Gastrocnemius medialis (tissue), 4 donors: ENCODE measurements around the gene C22orf15. TPM values are rescaled to one million over a fixed set of nuclear protein-coding genes. Genes with fewer than 3 reads are reported as not detected.
A peak's percentile ranks its signal among the peaks of the same experiment; 100 is the strongest.

Experiments
- ATAC-seq, 2 donors: fragments of 150-250 bp; one replicate each; pipeline ENCODE4 v1.9.1; 2016
- DNase-seq, 2 donors: peaks; one replicate each; pipeline ENCODE4 v3.0.0-alpha.2; 2019
- H3K27ac ChIP-seq, 4 donors: fragments of 200-600 bp; sonication (generic); 1 replicate in 1 of 4; 2 replicates in 3 of 4; pipeline ENCODE4 v1.5.1; 2016 to 2018; ENCODE audit warnings: mild to moderate bottlenecking in 2 of 4, moderate library complexity in 1 of 4
- H3K27me3 ChIP-seq, 3 donors: fragments of 200-600 bp; sonication (generic) in 2 of 3; 1 replicate in 1 of 3; 2 replicates in 2 of 3; pipeline versions ENCODE4 v1.5.1 to v1.6.0; 2016 to 2019; ENCODE audit warnings: mild to moderate bottlenecking in 1 of 3, moderate library complexity in 1 of 3
- H3K36me3 ChIP-seq, 2 donors: fragments of 200-600 bp; sonication (generic) in 1 of 2; one replicate each; pipeline ENCODE4 v1.5.1; 2017 to 2018
- H3K4me1 ChIP-seq, 2 donors: fragments of 200-600 bp; sonication (generic) in 1 of 2; one replicate each; pipeline ENCODE4 v1.5.1; 2016 to 2017; ENCODE audit warnings: mild to moderate bottlenecking in 2 of 2
- H3K4me3 ChIP-seq, 4 donors: fragments of 200-600 bp; sonication (generic) in 3 of 4; 1 replicate in 1 of 4; 2 replicates in 3 of 4; pipeline ENCODE4 v1.5.1; 2016 to 2019; ENCODE audit warnings: mild to moderate bottlenecking in 2 of 4
- H3K9me3 ChIP-seq, 3 donors: fragments of 200-600 bp; sonication (generic) in 2 of 3; 1 replicate in 1 of 3; 2 replicates in 2 of 3; pipeline ENCODE4 v1.5.1; 2016 to 2019
- CTCF ChIP-seq, 5 experiments: fragments of 450-650 bp in 3 of 5; fragments of 200-600 bp in 2 of 5; sonication (generic) in 2 of 5; IDR thresholded peaks in 4 of 5; conservative IDR thresholded peaks in 1 of 5; 1 replicate in 4 of 5; 2 replicates in 1 of 5; pipeline ENCODE4 v1.5.1; 2016 to 2019; ENCODE audit warnings: antibody characterized with exemption in 5 of 5, mild to moderate bottlenecking in 3 of 5, moderate library complexity in 3 of 5
- POLR2A ChIP-seq, 2 donors: fragments of 450-650 bp; IDR thresholded peaks; one replicate each; pipeline ENCODE4 v1.6.1; 2017; ENCODE audit warnings: antibody characterized with exemption in 2 of 2, mild to moderate bottlenecking in 2 of 2, moderate library complexity in 2 of 2
- in situ Hi-C, 4 donors: fragments of 200-750 bp; cut with MboI; loops; one replicate each; pipeline versions ENCODE4 v1.15.0 to v1.8.0; 2017; ENCODE audit warnings: low sequenced_read_pairs in 4 of 4
- intact Hi-C: fragments of 100-400 bp; cut with DNase I; formaldehyde crosslinking; loops from one replicate; pipeline ENCODE4 v1.15.1; 2023; ENCODE audit warnings: low total_unique reads
- total RNA-seq, 4 donors: library from RNA; depleted of rRNA; stranded (reverse); fragments of >200 nt; gene quantifications; one replicate each; pipeline versions ENCODE4 v1.1.0 to v1.2.3, GENCODE V29; 2016

The C22orf15 gene, protein sequence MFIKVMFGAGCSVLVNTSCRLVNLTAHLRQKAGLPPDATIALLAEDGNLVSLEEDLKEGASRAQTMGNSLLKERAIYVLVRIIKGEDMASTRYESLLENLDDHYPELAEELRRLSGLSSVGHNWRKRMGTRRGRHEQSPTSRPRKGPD
- not detected for total RNA-seq

DNA sequence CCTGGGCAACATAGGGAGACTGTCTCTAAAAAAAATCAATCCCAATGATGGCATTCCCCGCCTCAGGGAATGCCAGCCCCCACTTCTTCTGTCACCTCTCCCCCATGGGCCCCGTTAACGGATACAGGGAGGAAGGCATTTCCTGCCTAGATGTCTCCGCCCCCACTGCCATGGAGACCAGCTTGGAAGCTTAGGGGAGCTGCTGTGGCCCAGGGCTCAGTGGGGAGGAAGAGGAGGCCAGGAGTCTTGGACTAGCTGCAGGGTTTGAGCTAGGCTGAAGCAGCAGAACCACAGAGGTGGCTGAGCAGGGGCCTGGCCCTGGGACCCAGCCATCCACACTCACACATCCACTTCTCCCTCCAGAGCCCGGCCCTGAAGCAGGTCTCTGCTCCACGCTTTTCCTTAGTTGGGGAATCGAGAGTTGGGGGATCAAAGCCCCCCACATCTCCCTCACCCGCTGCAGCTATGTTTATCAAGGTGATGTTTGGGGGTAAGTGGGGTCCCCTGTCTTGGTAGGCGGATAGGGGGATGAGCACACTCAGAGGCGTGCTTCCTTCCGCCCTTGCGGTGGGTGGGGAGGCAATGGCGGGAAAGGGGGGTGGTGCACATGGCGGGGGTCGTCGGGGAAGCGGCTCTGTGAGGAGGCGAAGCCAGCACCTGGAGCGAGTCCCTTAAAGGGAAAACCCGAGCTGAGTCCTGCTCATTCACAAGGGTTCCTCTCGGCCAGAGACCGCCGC, at the start of gene C22orf15:
Gene C22orf15 (plus strand): TSS at position 149 of the 737 bp plus-strand sequence. CDS start 317 bp downstream, at position 466.
- H3K27ac ChIP-seq: peak within 1 kb of the TSS; percentile 5 to 100 (median 98)
- intact Hi-C loops (no loop called here), in situ Hi-C loops (no loop called here)
- peaks cover 17 to 28% of the 10 kb centered on the region in 2 donors for H3K4me1 ChIP-seq
- H3K4me3 ChIP-seq: no peak within 1 kb of the TSS
- TF ChIP-seq CTCF (IDR thresholded peaks at IDR 0.05 in 4 of 5, conservative IDR thresholded peaks at IDR 0.05 in 1 of 5) (no peak), POLR2A (IDR thresholded peaks at IDR 0.05) (no peak)
- no peaks in the 10 kb centered on the region for H3K36me3 ChIP-seq
- H3K9me3 ChIP-seq: no peaks in the 10 kb centered on the region
- DNase-seq (no peak), ATAC-seq (no peak)
- H3K27me3 ChIP-seq: no peaks in the 10 kb centered on the region

DNA sequence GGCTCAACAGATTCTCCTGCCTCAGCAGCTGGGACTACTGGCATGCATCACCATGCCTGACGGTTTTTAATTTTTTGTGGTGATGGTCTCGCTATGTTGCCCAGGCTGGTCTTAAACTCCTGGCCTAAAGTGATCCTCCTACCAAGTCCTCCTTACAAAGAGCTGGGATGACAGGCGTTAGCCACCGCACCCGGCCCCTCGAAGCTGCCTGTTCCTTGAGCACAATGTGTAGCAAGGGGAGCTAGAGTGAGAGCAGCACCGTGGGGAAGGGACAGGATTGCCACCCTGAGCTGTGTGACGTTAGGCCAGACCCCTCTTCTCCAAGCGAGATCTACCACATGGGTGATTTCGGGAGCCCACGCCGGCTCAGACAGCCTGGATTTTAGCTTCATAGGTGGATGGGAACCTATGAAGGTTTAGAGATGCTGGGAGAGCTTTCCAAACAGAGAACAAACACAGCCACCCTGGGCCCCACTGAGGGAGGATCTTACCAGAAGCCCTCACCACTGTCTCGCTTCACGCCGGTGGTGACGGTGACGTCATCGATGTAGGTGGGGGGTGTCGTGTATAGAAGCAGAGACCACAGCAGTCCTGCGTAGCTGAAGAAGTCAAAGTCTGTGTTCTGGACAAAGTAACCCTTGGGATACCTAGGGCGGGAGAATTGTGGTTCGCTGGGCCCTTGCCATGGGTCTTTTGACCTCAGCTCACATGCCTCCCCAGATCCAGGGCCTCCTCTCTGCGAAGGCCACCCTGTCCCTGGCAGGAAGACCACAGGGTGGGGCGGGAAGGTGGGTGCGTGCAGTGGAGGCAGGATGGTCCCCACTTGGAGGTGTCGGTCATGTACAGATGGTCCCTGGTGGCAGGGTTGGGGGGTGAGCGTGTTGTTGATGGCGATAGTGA, 48.8 kb upstream of the C22orf15 start:
- Histone ChIP-seq H3K4me1 (peaks cover 11 to 15% of the 10 kb centered on the region in 2 donors), H3K4me3 (no peak overlapping the region), H3K36me3 (peaks cover 0 to 42% of the 10 kb centered on the region in 2 donors), H3K27ac (no peak overlapping the region), H3K9me3 (no peaks in the 10 kb centered on the region), H3K27me3 (no peaks in the 10 kb centered on the region)
- in situ Hi-C loops (no loop called here), intact Hi-C loops (no loop called here)
- DNase-seq (no peak), ATAC-seq (no peak)
- TF ChIP-seq POLR2A (IDR thresholded peaks at IDR 0.05) (no peak), CTCF (IDR thresholded peaks at IDR 0.05 in 4 of 5, conservative IDR thresholded peaks at IDR 0.05 in 1 of 5) (no peak)

- H3K4me3 ChIP-seq: no peak overlapping the region
- H3K4me1 ChIP-seq: peaks cover 11 to 15% of the 10 kb centered on the region in 2 donors
- H3K27ac ChIP-seq: peak overlapping the region in 2 of 4 donors; percentile 91 to 93
- in situ Hi-C loops (no loop called here), intact Hi-C loops (loop anchor here (5.0 kb wide), 2 partner anchors 37 to 132 kb away; partner anchors contain the start of genes VPREB3 and ZNF70)
- H3K36me3 ChIP-seq: peaks cover 0 to 33% of the 10 kb centered on the region in 2 donors
- no peaks in the 10 kb centered on the region for H3K9me3 ChIP-seq
- H3K27me3 ChIP-seq: no peaks in the 10 kb centered on the region
- TF ChIP-seq POLR2A (IDR thresholded peaks at IDR 0.05) (no peak), CTCF (IDR thresholded peaks at IDR 0.05 in 4 of 5, conservative IDR thresholded peaks at IDR 0.05 in 1 of 5) (no peak)
- ATAC-seq (no peak), DNase-seq (no peak)
These were observed 47.9 kb upstream of the C22orf15 start for GRCh38 chr22:23714596-23715578.
